Epidermal melanocyte (primary cell): ENCODE measurements around the gene GLIS1.

Source experiments
- DNase-seq: peaks from one replicate; pipeline ENCODE4 v3.0.0; 2011; ENCODE audit warnings: low spot score; ENCODE audit not compliant: insufficient read length

GLIS1 gene

GRCh38 chr1:53736290-53736689, 2.7 kb downstream of the GLIS1 start:
- no peak for DNase-seq

- no peak for DNase-seq
Measured at GRCh38 chr1:53735681-53736080, 3.3 kb downstream of the GLIS1 start.

- DNase-seq: no peak
Measured at GRCh38 chr1:53735261-53735660, 3.7 kb downstream of the GLIS1 start.

GRCh38 chr1:53734650-53735211, 4.2 kb downstream of the GLIS1 start:
- DNase-seq: no peak

GRCh38 chr1:53733975-53734649, 4.9 kb downstream of the GLIS1 start:
- DNase-seq: no peak

GRCh38 chr1:53733447-53733931, 5.5 kb downstream of the GLIS1 start:
- DNase-seq: no peak

GRCh38 chr1:53732912-53733317, 6.0 kb downstream of the GLIS1 start:
- DNase-seq: peak; percentile 41

- no peak for DNase-seq
Measured at GRCh38 chr1:53732409-53732808, 6.6 kb downstream of the GLIS1 start.

- no peak for DNase-seq
Measured at GRCh38 chr1:53731779-53732305, 7.1 kb downstream of the GLIS1 start.

- no peak for DNase-seq
Measured at GRCh38 chr1:53731043-53731600, 7.8 kb downstream of the GLIS1 start.

GRCh38 chr1:53730224-53730865, 8.6 kb downstream of the GLIS1 start:
- no peak for DNase-seq

- no peak for DNase-seq
Measured at GRCh38 chr1:53729456-53730223, 9.3 kb downstream of the GLIS1 start.

- no peak for DNase-seq
Measured at GRCh38 chr1:53728702-53729455, 10.1 kb downstream of the GLIS1 start.

- DNase-seq: no peak
Measured at GRCh38 chr1:53728196-53728595, 10.8 kb downstream of the GLIS1 start.

GRCh38 chr1:53727461-53728092, 11.4 kb downstream of the GLIS1 start:
- no peak for DNase-seq

- DNase-seq: no peak
Measured at GRCh38 chr1:53726009-53726600, 12.9 kb downstream of the GLIS1 start.

- DNase-seq: no peak
Measured at GRCh38 chr1:53725238-53725689, 13.7 kb downstream of the GLIS1 start.

GRCh38 chr1:53722025-53722424, 16.9 kb downstream of the GLIS1 start:
- DNase-seq: no peak

- DNase-seq: no peak
Measured at GRCh38 chr1:53721088-53721487, 17.9 kb downstream of the GLIS1 start.

- DNase-seq: no peak
Measured at GRCh38 chr1:53719469-53719868, 19.5 kb downstream of the GLIS1 start.
